ENCODE measurements around the gene WWOX. TPM values are rescaled to one million over a fixed set of nuclear protein-coding genes. Genes with fewer than 3 reads are reported as not detected.

Gene WWOX
- total RNA-seq, 1 donor from 2014 or later = 16.1 TPM

DNA sequence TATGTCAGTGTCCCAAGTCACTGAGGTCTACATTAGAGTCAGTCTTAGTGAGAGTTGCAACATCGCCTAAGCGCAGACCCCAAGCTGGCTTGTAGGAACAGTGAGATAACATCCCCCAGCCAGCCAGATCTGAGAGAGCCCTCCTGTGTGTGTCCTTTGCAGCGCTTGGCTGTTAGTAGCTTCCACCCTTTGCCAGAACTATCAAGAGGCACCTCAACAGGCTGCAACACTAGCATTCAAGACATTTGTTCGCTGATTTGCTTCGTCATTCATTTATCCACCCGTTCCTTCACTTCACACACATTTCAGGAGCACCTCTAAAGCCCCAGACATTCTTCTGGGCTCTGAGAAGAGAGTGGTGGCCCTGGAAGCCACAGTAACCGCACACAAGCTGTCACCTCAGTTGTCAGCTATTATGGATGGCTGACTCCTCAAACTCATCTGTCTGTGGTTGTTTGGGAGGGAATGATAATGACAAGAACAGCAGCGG is 289.6 kb downstream of the WWOX start:
- Mint-ChIP-seq H3K9me3 (no peaks in the 10 kb centered on the region), H3K27me3 (no peaks in the 10 kb centered on the region), H3K4me1 (no peaks in the 10 kb centered on the region), H3K27ac (no peak overlapping the region), H3K36me3 (ENCODE audit: low read depth) (no peaks in the 10 kb centered on the region), H3K4me3 (no peak overlapping the region)
- intact Hi-C loops (cut with micrococcal nuclease) = no loop called here
- no peak for DNase-seq

DNA sequence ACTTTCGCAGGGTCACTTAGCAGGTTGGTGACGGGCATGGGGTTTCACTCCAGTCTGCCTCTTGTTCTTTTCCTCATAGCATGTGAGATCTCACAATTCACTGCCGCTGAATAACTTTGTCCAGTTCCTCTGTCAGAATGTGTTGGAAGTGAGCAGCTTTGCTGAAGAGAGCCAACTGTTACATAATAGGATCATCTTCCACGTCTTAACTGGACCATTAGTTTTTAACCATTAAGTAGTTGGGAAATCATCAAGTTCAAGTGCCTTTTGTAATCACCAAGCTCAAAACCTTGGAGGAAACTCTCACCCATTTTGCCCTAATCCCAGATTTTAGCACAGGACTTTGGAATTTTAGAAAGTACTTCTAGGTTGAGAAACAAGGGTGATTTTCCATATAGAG is 290.6 kb downstream of the WWOX start:
- H3K9me3 Mint-ChIP-seq = no peaks in the 10 kb centered on the region
- no peaks in the 10 kb centered on the region for H3K36me3 Mint-ChIP-seq (ENCODE audit: low read depth)
- DNase-seq = no peak
- no peak overlapping the region for H3K4me3 Mint-ChIP-seq
- no peak overlapping the region for H3K27ac Mint-ChIP-seq
- no peaks in the 10 kb centered on the region for H3K4me1 Mint-ChIP-seq
- intact Hi-C loops (cut with micrococcal nuclease) = no loop called here
- no peaks in the 10 kb centered on the region for H3K27me3 Mint-ChIP-seq

DNA sequence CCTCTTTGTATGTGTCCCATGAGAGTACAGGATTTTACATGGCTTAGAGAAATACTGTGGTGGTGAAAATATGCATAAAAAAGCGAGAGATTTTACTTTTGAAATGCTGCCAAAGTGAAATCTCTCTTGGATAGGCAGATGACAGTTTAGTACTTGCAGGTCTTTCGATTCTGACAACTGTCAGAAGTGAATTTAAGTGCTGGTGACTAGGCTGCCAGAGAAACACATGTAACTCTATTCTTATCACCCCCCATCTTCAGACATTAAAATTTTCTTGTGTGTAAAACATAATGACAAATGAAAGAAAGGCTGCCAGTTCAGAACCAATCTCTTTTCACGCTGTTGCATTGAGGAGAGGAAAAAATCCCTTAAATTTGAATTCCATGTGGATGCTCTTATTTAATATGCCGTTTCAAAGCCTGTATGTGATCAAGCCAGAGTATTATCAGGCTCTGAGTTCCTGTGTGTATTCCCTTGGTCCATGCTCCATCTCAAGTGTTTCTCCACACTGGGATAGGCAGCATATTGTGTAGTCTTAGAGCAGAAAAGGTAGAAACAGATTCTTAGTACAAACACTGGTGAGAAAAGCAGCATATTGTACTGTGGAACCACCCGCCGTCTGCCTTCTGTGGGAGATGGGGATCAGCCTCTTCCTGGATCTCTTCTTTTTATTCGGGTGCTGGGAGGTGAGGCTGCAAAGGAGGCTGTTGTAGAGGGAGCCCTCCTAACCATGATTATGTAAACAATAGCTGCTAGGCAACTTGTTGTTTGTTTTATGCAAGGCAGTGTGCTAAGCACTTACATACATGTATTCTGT is 291.3 kb downstream of the WWOX start:
- DNase-seq = no peak
- H3K27ac Mint-ChIP-seq = no peak overlapping the region
- no peaks in the 10 kb centered on the region for H3K4me1 Mint-ChIP-seq
- no peaks in the 10 kb centered on the region for H3K27me3 Mint-ChIP-seq
- no peak overlapping the region for H3K4me3 Mint-ChIP-seq
- H3K36me3 Mint-ChIP-seq (ENCODE audit: low read depth) = no peaks in the 10 kb centered on the region
- intact Hi-C loops (cut with micrococcal nuclease) = no loop called here
- H3K9me3 Mint-ChIP-seq = no peaks in the 10 kb centered on the region

DNA sequence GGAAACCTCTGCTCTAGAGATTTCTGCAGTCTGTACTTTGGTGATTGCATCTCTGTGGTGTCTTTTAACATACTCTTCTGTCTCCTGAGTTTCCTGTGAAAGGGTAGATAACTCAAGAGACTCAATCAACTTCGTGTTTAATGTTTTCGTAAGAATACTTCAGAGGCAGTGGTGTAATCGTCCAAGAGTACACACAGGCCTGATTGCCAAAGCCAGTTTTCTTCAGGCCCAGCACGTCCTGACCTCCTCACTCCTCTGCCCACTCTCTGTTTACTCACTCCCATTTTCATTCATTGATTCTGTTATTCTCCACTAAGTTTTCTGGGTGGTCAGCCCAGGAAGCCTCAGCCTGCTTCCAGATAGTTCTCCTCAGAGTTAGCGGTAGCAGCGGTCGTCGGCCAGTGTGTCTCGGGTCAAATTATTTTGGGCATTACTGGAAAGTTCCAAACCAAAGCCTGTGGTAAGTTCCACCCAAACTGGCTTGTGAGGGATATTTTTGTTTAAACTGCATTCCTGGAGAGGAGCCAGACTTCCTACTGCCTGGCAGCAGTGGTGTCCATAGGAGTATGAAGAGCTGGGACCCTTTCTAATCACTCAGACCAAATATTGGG is 293.2 kb downstream of the WWOX start:
- intact Hi-C loops (cut with micrococcal nuclease) = no loop called here

DNA sequence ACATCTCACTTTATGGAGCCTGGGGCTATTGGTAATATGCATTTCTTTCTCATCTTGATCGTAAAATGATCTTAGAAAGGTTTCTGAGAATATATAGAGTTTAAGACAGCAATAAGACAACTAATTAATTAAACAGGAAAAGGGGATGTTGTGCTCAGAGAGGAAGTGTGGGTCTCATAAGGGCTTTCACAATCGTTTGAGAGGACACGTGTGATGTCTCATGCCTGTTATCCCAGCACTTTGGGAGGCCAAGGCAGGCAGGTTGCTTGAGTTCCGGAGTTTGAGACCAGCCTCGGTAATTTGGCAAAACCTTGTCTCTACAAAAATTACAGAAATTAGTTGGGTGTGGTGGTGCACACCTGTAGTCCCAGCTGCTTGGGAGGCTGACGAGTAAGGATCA is 295.6 kb downstream of the WWOX start:
- no peaks in the 10 kb centered on the region for H3K4me1 Mint-ChIP-seq
- DNase-seq = no peak
- no peaks in the 10 kb centered on the region for H3K36me3 Mint-ChIP-seq (ENCODE audit: low read depth)
- intact Hi-C loops (cut with micrococcal nuclease) = no loop called here
- H3K9me3 Mint-ChIP-seq = no peaks in the 10 kb centered on the region
- H3K27ac Mint-ChIP-seq = no peak overlapping the region
- no peak overlapping the region for H3K4me3 Mint-ChIP-seq
- H3K27me3 Mint-ChIP-seq = no peaks in the 10 kb centered on the region

More for the DNA sequence above, 293.2 kb downstream of the WWOX start:
- Mint-ChIP-seq H3K4me3 (no peak overlapping the region), H3K9me3 (no peaks in the 10 kb centered on the region), H3K4me1 (no peaks in the 10 kb centered on the region), H3K27me3 (no peaks in the 10 kb centered on the region), H3K36me3 (ENCODE audit: low read depth) (no peaks in the 10 kb centered on the region), H3K27ac (no peak overlapping the region)
- DNase-seq = no peak

DNA sequence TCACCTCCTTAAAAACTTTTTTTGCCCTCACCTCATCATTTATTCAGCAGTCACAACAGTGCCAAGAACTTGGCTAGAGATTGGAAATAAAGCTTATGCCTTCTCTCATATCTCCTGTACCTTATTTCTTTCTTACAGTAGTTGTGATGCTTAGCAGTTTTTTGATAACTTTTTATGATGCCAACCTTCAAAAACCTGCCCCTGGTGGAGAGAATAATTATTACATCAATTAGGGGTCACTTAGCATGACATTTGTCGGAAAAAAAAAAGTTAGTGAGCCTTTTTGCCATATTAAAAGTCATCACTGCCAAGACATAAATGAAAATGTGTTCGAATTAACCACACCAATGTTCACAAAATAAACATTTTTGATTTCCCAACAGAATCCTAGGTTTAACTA is 296.6 kb downstream of the WWOX start:
- Mint-ChIP-seq H3K36me3 (ENCODE audit: low read depth) (no peaks in the 10 kb centered on the region), H3K27ac (no peak overlapping the region), H3K27me3 (no peaks in the 10 kb centered on the region), H3K4me3 (no peak overlapping the region), H3K4me1 (no peaks in the 10 kb centered on the region), H3K9me3 (no peaks in the 10 kb centered on the region)
- DNase-seq = no peak
- intact Hi-C loops (cut with micrococcal nuclease) = no loop called here

DNA sequence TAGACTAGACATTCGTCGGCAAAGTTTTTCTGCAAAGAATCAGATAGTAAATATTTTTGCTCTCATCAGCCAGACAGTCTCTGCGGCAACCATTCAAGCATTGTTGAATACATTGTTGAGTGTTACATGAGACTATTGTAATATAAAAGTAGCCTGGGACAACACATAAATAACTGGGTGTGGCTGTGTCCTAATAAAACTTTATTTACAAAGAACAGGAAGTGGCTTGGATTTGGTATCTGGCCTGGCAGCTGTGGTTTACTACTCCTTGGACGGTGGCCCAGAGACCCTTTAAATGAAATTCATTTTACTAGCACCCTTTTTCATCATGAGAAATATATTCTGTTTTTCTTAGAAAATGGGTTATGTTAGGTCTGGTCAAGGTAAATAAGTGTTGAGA is 297.2 kb downstream of the WWOX start:
- H3K27ac Mint-ChIP-seq = no peak overlapping the region
- no peaks in the 10 kb centered on the region for H3K36me3 Mint-ChIP-seq (ENCODE audit: low read depth)
- H3K4me1 Mint-ChIP-seq = no peaks in the 10 kb centered on the region
- H3K27me3 Mint-ChIP-seq = no peaks in the 10 kb centered on the region
- intact Hi-C loops (cut with micrococcal nuclease) = no loop called here
- no peak for DNase-seq
- H3K9me3 Mint-ChIP-seq = no peaks in the 10 kb centered on the region
- no peak overlapping the region for H3K4me3 Mint-ChIP-seq

DNA sequence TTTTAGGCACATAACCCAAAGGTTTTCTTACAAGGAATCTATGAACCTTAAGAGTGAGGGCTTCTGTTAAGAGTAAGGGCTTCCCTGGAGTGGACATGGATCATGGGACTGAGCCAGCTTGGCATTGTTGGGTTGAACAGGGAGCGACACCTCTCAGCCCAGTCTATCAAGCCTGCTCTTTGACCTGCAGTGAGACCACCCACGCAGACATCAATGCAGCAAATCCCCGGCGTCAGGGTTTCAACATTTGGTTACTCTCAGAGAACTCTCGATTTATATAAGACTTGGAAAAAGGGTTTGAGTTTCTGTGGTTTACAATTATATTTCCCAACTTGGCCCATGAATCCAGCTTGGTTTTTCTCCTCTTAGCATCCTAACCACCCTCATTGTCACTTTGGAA is 299.9 kb downstream of the WWOX start:
- Mint-ChIP-seq H3K27me3 (no peaks in the 10 kb centered on the region), H3K27ac (no peak overlapping the region), H3K4me1 (no peaks in the 10 kb centered on the region), H3K9me3 (no peaks in the 10 kb centered on the region), H3K36me3 (ENCODE audit: low read depth) (no peaks in the 10 kb centered on the region), H3K4me3 (no peak overlapping the region)
- intact Hi-C loops (cut with micrococcal nuclease) = no loop called here
- no peak for DNase-seq

DNA sequence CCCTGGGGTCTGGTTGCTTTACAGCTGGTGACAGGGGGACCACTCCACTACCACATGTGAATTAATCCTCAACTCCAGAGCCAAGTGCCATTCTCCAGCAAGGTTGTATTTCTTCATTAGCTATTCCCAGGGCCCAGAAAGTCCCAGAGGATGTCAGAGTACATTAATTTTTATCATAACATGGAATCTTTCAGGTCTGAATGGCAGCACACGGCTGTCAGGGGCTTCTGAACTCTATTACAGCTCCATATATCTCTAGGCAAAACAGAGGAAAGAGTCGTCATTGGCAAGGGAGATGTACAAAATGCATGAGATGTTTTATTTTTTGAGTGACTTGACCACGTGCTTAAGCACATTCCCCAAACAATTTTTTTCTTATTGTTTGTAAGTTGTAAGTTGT is 303.4 kb downstream of the WWOX start:
- H3K27me3 Mint-ChIP-seq = no peaks in the 10 kb centered on the region
- H3K27ac Mint-ChIP-seq = no peak overlapping the region
- H3K4me1 Mint-ChIP-seq = no peaks in the 10 kb centered on the region
- intact Hi-C loops (cut with micrococcal nuclease) = no loop called here
- peaks cover 3% of the 10 kb centered on the region for H3K9me3 Mint-ChIP-seq
- no peak overlapping the region for H3K4me3 Mint-ChIP-seq
- no peaks in the 10 kb centered on the region for H3K36me3 Mint-ChIP-seq (ENCODE audit: low read depth)
- DNase-seq = no peak

DNA sequence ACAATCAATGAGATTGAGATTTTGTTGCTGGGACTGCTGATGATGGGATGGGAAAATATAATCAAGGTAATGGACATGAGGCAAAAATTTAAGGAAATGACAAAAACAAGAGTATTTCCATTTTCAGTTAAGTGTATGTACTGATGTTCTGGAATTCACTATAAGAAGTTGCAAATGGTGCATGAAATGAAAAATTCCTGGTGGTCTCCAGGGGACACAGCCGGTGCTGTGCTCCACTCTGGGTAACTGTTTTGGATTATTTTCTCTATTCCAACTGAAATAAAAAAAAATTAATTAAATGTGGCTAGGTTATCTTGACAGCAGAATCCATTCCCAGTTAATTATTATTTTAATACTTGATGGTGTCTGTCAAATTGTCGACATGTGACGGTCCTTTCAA is 305.6 kb downstream of the WWOX start:
- Mint-ChIP-seq H3K4me1 (no peaks in the 10 kb centered on the region), H3K4me3 (no peak overlapping the region), H3K27me3 (no peaks in the 10 kb centered on the region), H3K9me3 (peaks cover 8% of the 10 kb centered on the region), H3K27ac (no peak overlapping the region), H3K36me3 (ENCODE audit: low read depth) (no peaks in the 10 kb centered on the region)
- intact Hi-C loops (cut with micrococcal nuclease) = no loop called here
- no peak for DNase-seq

DNA sequence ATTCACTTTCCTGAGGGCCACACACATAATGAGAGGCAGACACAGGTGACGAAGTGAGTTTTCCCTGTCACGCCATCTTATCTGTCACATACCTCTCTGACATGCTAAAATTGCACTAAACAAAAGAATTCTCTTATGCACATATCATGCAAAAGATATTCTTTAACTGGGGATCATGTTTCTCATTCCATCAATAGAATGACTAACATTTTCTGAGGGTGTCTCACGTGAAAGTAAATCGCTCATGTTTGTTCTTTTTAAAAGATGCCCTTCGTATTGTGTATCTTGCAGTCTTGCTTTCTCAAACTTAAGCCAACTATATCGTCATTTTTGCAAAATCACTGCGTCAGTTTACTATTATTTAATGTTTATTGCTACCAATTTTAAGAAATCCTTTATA is 306.4 kb downstream of the WWOX start:
- no peaks in the 10 kb centered on the region for H3K27me3 Mint-ChIP-seq

DNA sequence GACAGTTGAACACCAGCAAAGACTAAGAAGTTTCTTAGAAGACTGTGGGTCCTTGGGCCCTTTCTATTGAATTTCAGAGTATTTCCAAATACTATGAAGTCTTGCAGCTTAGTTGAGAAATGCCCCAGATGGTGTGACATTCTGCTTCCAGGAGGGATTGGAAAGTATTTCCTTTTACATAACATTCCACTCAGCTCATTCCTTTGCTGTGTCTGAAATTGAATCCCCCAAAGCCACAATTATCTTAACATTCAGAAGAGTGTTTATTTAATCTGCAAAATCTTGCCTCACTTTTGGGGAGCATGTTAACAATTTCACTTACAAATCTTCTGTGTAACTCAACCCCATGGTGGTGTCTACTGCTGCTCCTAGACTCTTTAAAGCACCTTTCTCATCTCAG is 307.7 kb downstream of the WWOX start:
- Mint-ChIP-seq H3K4me1 (no peaks in the 10 kb centered on the region), H3K27me3 (no peaks in the 10 kb centered on the region), H3K36me3 (ENCODE audit: low read depth) (no peaks in the 10 kb centered on the region), H3K27ac (no peak overlapping the region), H3K4me3 (no peak overlapping the region), H3K9me3 (peaks cover 11% of the 10 kb centered on the region)
- intact Hi-C loops (cut with micrococcal nuclease) = no loop called here
- DNase-seq = no peak

More for the DNA sequence above, 306.4 kb downstream of the WWOX start:
- DNase-seq = no peak
- Mint-ChIP-seq H3K36me3 (ENCODE audit: low read depth) (no peaks in the 10 kb centered on the region), H3K27ac (no peak overlapping the region), H3K9me3 (peaks cover 8% of the 10 kb centered on the region), H3K4me3 (no peak overlapping the region), H3K4me1 (no peaks in the 10 kb centered on the region)
- intact Hi-C loops (cut with micrococcal nuclease) = no loop called here

DNA sequence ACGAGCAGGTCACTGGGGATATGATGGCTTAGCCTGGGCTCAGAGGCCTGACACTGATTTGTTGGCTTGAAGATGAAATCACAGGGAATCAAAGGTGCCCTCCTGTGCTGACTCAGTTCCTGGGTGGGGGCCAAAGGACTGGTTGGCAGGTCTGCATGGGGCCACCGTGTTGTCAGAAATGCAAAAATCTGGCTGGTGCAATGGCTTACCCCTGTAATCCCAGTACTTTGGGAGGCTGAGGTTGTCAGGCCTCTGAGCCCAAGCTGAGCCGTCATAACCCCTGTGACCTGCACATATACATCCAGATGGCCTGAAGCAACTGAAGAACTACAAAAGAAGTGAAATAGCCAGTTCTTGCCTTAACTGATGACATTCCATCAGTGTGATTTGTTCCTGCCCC is 314.2 kb downstream of the WWOX start:
- peaks cover 20% of the 10 kb centered on the region for H3K9me3 Mint-ChIP-seq
- H3K4me3 Mint-ChIP-seq = no peak overlapping the region
- no peaks in the 10 kb centered on the region for H3K4me1 Mint-ChIP-seq
- no peak for DNase-seq
- intact Hi-C loops (cut with micrococcal nuclease) = no loop called here
- H3K27me3 Mint-ChIP-seq = no peaks in the 10 kb centered on the region
- no peak overlapping the region for H3K27ac Mint-ChIP-seq
- H3K36me3 Mint-ChIP-seq (ENCODE audit: low read depth) = no peaks in the 10 kb centered on the region

DNA sequence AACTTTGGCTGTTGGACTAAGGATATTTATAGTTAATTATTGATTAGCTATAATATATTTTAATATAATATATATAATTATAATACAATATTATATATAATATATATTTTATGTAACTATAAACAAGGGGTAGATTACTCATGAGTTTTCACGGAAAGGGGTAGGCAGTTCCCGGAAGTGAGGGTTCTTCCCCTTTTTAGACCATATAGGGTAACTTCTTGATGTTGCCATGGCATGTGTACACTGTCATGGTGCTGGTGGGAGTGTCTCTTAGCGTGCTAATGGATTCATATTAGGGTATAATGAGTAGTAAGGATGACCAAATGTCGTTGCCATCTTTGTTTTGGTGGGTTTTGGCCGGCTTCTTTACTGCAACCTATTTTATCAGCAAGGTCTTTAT is 315.6 kb downstream of the WWOX start:
- Mint-ChIP-seq H3K4me1 (no peaks in the 10 kb centered on the region), H3K27ac (no peak overlapping the region), H3K27me3 (no peaks in the 10 kb centered on the region), H3K4me3 (no peak overlapping the region), H3K36me3 (ENCODE audit: low read depth) (no peaks in the 10 kb centered on the region), H3K9me3 (peaks cover 19% of the 10 kb centered on the region)
- no peak for DNase-seq
- intact Hi-C loops (cut with micrococcal nuclease) = no loop called here

DNA sequence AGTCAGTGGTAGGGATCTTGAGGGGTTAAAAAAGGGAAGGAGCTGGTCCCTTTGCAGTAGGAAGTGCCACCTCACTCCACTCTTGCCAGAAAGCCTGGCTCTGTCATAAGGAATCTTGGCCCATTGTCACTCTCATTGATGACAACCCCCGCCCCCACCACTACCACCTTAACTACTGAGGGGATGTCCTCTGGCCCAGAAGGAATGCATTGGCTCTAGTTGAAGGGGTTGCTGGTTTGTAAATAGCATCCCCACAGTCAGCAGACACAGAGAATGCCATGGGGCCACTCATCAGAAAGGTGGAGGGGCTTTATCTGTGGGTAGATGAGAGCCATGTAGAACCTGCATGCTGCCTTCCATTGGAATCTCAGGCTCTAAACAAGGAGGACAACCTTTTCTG is 316.2 kb downstream of the WWOX start:
- no peak for DNase-seq
- peaks cover 19% of the 10 kb centered on the region for H3K9me3 Mint-ChIP-seq
- no peaks in the 10 kb centered on the region for H3K27me3 Mint-ChIP-seq
- no peaks in the 10 kb centered on the region for H3K4me1 Mint-ChIP-seq
- intact Hi-C loops (cut with micrococcal nuclease) = no loop called here
- no peak overlapping the region for H3K4me3 Mint-ChIP-seq
- H3K36me3 Mint-ChIP-seq (ENCODE audit: low read depth) = no peaks in the 10 kb centered on the region
- H3K27ac Mint-ChIP-seq = no peak overlapping the region
